Ectodermal cell (in vitro differentiated cells): ENCODE data around the gene GSTM2.

Source experiments
- H3K27ac ChIP-seq: 2 replicates; pipeline ENCODE4 v1.7.0; 2013; ENCODE audit warnings: mild to moderate bottlenecking, low read depth, low read length; ENCODE audit not compliant: insufficient read depth, poor library complexity, severe bottlenecking
- H3K27me3 ChIP-seq: 2 replicates; pipeline ENCODE4 v1.7.0; 2013; ENCODE audit warnings: mild to moderate bottlenecking, low read length; ENCODE audit not compliant: insufficient read depth, control insufficient read depth, poor library complexity, severe bottlenecking
- H3K36me3 ChIP-seq: one replicate; pipeline ENCODE4 v1.7.0; 2013; ENCODE audit warnings: low read length; ENCODE audit not compliant: control insufficient read depth, insufficient read depth
- H3K4me1 ChIP-seq: one replicate; pipeline ENCODE4 v1.7.0; 2013; ENCODE audit warnings: low read length; ENCODE audit not compliant: control insufficient read depth, insufficient read depth
- H3K4me3 ChIP-seq: 2 replicates; pipeline ENCODE4 v1.7.0; 2013; ENCODE audit warnings: low read depth, low read length, control low read depth; ENCODE audit not compliant: insufficient read depth
- H3K9me3 ChIP-seq: 2 replicates; pipeline ENCODE4 v1.7.0; 2013; ENCODE audit warnings: mild to moderate bottlenecking, low read length, moderate library complexity; ENCODE audit not compliant: control insufficient read depth
- WGBS, 2 experiments: methylation state at CpG; one replicate each; pipeline ENCODE4 v1.1.7; 2013; ENCODE audit warnings: missing lambda C conversion rate in 2 of 2; 5-methylcytosine and 5-hydroxymethylcytosine counted together

GSTM2 gene

GRCh38 chr1:109650609-109651008 lies 17.2 kb upstream of the GSTM2 start:
- H3K4me3 ChIP-seq: no peak overlapping the region
- H3K27me3 ChIP-seq: peaks cover 32% of the 10 kb centered on the region
- H3K36me3 ChIP-seq: no peaks in the 10 kb centered on the region
- no peak overlapping the region for H3K27ac ChIP-seq
- H3K9me3 ChIP-seq: no peaks in the 10 kb centered on the region
- H3K4me1 ChIP-seq: no peaks in the 10 kb centered on the region
- 85 to 88% methylated on average over 3 of the region's 3 CpGs for WGBS, 2 experiments

GRCh38 chr1:109652402-109652801 lies 15.5 kb upstream of the GSTM2 start:
- H3K4me3 ChIP-seq: no peak overlapping the region
- no peaks in the 10 kb centered on the region for H3K36me3 ChIP-seq
- H3K4me1 ChIP-seq: peaks cover 6% of the 10 kb centered on the region
- WGBS, 2 experiments: 80 to 94% methylated on average over 1 to 2 of the region's 2 CpGs
- peaks cover 35% of the 10 kb centered on the region for H3K27me3 ChIP-seq
- H3K9me3 ChIP-seq: no peaks in the 10 kb centered on the region
- no peak overlapping the region for H3K27ac ChIP-seq

DNA sequence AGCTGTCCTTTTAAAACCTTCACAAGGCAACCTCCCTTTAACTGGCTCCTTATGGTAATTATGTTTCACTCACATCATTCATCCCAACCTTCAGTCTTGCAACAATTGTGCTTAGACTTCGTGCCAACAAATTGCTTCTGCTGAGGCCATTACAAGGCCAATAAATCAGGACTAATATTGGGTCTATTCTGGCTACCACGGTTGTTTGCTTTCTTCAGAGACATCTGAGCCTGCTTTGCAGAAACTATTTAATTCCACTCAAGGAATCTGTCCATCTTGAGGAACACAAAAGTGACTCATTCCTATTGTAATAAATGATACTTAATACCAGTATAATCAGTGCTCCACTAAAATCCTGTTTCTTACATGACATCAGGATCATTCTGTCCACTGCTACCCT lies 14.6 kb upstream of the GSTM2 start:
- Histone ChIP-seq H3K4me3 (no peak overlapping the region), H3K9me3 (no peaks in the 10 kb centered on the region), H3K27me3 (peaks cover 35% of the 10 kb centered on the region), H3K4me1 (peaks cover 6% of the 10 kb centered on the region), H3K27ac (no peak overlapping the region), H3K36me3 (no peaks in the 10 kb centered on the region)
- 78 to 87% methylated on average over 2 of the region's 2 CpGs for WGBS, 2 experiments

- WGBS, 2 experiments: 90% methylated on average over 12 of the region's 12 CpGs
- Histone ChIP-seq H3K9me3 (no peaks in the 10 kb centered on the region), H3K4me1 (peaks cover 10% of the 10 kb centered on the region), H3K36me3 (no peaks in the 10 kb centered on the region), H3K27ac (no peak overlapping the region), H3K27me3 (peaks cover 35% of the 10 kb centered on the region), H3K4me3 (no peak overlapping the region)
Measured at GRCh38 chr1:109654519-109654918, 13.3 kb upstream of the GSTM2 start.

GRCh38 chr1:109655615-109656519 lies 12.0 kb upstream of the GSTM2 start, which contains the start of gene GSTM4:
Gene GSTM4, plus strand, starts transcription at chr1:109656099. Its CDS starts 291 bp downstream, at chr1:109656390.
- WGBS, 2 experiments: 3% methylated on average over 54 of the region's 54 CpGs
- H3K27me3 ChIP-seq: peaks cover 32% of the 10 kb centered on the region
- H3K36me3 ChIP-seq: no peaks in the 10 kb centered on the region
- no peaks in the 10 kb centered on the region for H3K9me3 ChIP-seq
- peaks cover 10% of the 10 kb centered on the region for H3K4me1 ChIP-seq
- no peak within 1 kb of the TSS for H3K27ac ChIP-seq
- H3K4me3 ChIP-seq: peak within 1 kb of the TSS; percentile 85

DNA sequence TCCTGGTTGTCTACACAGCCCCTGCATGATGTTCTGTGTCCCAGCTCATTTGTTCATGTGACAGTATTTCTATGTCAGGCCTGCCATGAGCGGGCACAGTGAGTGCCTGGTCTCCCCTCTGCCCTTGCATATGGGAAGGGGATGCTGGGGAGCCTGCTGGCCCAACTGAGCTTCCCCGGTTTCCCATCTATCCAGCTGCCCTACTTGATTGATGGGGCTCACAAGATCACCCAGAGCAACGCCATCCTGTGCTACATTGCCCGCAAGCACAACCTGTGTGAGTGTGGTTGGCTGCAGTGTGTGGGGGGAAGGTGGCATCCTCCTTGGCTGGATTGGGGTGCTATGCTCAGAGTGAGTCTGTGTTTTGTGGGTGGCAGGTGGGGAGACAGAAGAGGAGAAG lies 10.5 kb upstream of the GSTM2 start:
- peaks cover 10% of the 10 kb centered on the region for H3K4me1 ChIP-seq
- peaks cover 23% of the 10 kb centered on the region for H3K27me3 ChIP-seq
- no peaks in the 10 kb centered on the region for H3K9me3 ChIP-seq
- 89 to 96% methylated on average over 4 of the region's 4 CpGs for WGBS, 2 experiments
- no peaks in the 10 kb centered on the region for H3K36me3 ChIP-seq
- H3K27ac ChIP-seq: no peak overlapping the region
- no peak overlapping the region for H3K4me3 ChIP-seq

- peaks cover 10% of the 10 kb centered on the region for H3K4me1 ChIP-seq
- peak overlapping the region; percentile 60 for H3K27ac ChIP-seq
- WGBS, 2 experiments: 85 to 89% methylated on average over 7 of the region's 7 CpGs
- no peak overlapping the region for H3K4me3 ChIP-seq
- H3K36me3 ChIP-seq: no peaks in the 10 kb centered on the region
- H3K27me3 ChIP-seq: peaks cover 20% of the 10 kb centered on the region
- no peaks in the 10 kb centered on the region for H3K9me3 ChIP-seq
Measured at GRCh38 chr1:109657970-109658369, 9.9 kb upstream of the GSTM2 start.

GRCh38 chr1:109658533-109659042 lies 9.3 kb upstream of the GSTM2 start:
- Histone ChIP-seq H3K4me1 (peaks cover 10% of the 10 kb centered on the region), H3K27ac (peak overlapping the region; percentile 60), H3K27me3 (peaks cover 20% of the 10 kb centered on the region), H3K4me3 (no peak overlapping the region), H3K9me3 (no peaks in the 10 kb centered on the region), H3K36me3 (no peaks in the 10 kb centered on the region)
- WGBS, 2 experiments: 61 to 62% methylated on average over 3 of the region's 3 CpGs

GRCh38 chr1:109659145-109659544 lies 8.7 kb upstream of the GSTM2 start:
- H3K27ac ChIP-seq: no peak overlapping the region
- H3K9me3 ChIP-seq: no peaks in the 10 kb centered on the region
- peaks cover 17% of the 10 kb centered on the region for H3K27me3 ChIP-seq
- H3K4me1 ChIP-seq: peaks cover 10% of the 10 kb centered on the region
- H3K36me3 ChIP-seq: no peaks in the 10 kb centered on the region
- no peak overlapping the region for H3K4me3 ChIP-seq
- 91 to 98% methylated on average over 2 of the region's 2 CpGs for WGBS, 2 experiments

DNA sequence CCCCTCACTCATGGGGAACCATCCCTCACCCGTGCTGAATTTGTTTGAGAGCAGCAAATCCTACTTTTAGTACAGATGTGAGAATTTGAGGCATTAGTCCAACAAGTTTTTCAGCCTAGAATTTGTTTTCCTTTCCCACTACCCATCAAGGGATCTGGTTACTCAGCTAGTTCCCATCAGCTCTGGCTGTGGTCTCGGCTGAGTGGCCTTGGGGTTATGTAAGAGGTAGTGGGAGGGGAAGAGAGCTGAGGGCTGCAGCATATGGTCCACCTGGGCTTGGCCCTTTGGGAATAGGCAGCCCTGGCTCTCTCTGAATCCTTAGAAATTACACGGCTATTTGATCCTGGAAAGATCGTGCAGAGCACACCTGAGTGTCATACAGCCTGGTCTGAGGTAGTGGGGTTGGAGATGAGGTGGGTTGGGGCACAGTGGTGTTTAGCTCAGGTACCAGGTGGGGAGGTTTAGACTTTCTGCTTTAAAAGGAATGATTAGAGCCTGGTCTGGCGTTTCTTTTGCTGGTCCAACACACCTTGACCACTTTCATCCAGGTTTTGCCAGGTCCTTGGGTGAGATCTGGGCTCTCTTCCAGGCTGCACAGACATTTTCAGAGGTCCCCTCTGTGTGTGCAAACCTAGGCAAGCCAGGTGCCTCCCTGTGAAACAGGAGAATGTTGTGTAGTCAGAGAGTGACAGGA lies 7.7 kb upstream of the GSTM2 start:
- WGBS, 2 experiments: 88 to 93% methylated on average over 5 of the region's 5 CpGs
- Histone ChIP-seq H3K4me1 (peaks cover 10% of the 10 kb centered on the region), H3K36me3 (no peaks in the 10 kb centered on the region), H3K4me3 (no peak overlapping the region), H3K9me3 (no peaks in the 10 kb centered on the region), H3K27ac (no peak overlapping the region), H3K27me3 (peaks cover 7% of the 10 kb centered on the region)
